HG02870 (cell line): ENCODE results near the gene SLC29A3.

Experiments
- ATAC-seq: cut with Tn5 transposase; IDR thresholded peaks from one replicate; pipeline ENCODE4 v1.9.1; 2021; ENCODE audit warnings: mild to moderate bottlenecking, moderate library complexity; ENCODE audit not compliant: unreplicated experiment

SLC29A3 gene

DNA sequence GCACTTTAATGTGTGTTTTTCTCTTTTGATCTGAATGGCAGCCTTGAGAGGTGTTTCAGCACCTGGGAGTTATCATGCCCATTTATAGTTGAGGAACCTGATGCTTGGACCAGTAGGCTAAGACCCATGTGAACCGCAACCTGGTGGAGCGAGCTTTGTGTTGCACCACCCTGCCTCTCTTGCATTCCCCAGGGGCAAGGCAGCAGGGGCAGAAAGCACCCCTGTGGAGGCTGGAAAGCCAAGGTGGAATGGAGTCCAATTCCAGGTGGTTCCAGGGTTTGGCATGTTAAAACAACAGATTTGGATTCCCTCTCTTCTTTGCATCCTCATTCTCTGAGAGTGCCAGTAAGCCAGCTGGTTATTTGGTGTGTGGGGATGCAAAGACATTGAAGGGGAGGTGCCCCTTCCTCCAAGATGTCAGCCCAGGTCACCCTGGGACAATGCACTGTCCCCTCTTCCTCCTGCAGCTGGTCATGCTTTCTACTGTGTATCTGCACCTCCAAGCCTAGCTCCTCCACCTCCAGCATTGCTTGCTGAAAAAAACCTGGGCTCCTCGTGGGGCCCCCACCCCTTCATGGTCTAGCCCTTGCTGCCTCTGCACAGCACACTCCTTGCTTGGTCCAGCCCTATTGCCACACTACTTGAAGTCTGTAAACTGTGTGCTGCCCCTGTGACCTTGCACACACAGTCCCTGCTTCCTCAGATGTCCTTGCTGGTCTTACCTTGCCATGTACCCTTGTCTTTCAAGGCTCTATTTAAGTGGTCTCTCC, 72.0 kb downstream of the SLC29A3 start:
- ATAC-seq, result no peak

DNA sequence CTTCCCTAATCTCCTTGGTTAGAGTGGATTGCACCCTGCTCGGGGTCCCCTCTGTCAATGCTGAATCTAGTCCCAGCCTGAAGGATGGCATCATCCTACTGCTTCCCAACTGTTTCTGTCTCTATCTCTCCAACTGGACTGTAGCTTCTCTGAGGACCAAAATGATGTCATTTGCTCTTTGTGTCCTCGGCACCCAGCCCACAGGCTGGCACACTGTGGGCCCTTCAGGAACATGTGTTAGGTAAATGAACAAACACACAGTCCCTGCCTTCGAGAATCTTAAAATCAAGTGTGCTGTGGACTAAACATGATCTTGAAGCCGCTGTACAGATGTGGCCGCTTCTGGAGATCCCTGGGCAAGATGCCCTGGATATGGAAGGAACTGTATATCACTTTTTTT, 72.6 kb downstream of the SLC29A3 start:
- ATAC-seq, result no peak

- no peak for ATAC-seq
These were observed 73.2 kb downstream of the SLC29A3 start for GRCh38 chr10:71392292-71392691.

DNA sequence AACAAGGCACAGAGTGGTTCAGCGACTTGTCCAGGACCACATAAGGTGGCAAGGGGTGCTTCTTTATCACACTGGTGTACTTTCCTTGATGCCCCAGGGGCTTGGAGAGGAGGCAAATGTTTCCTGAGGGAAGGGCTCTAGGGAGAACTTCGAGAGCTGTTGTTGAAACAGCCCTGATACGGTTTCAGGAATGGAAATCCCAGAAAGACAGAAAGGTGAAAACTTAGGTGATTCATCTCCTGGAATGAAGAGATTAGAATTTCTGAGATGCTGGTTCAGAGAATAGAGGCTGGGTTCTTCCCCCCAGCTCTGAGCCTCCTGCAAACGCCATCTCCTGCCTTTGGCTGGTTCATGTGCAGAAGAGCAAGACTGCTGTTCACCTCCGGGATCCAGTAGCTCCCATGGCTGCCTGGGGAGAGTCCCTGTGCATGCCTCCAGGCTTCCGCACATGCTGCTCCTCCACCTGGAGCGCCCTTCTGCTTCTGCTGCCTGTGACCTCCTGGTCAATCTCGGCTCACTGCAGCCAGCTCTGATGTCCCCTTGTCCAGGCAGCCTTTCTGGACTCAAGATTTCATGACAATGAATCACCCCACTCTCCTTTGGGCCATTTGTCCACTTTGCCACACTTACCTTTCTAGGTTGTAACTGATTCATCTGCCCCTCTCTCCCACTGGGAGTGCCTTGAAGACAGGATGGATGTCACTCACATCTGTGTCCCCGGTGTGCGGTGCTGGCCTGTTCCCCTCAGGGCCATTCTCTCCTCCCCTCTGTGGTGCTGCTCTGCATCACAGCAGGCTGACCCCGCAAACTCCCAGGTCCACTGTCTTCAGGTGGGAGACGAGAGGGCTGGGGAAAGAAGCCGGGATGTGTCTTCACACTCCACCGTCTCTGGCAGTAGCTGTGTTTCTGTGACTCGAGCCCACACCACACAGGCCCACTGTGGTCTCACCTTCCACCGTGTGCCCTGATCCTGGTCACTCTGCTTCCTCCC, 74.0 kb downstream of the SLC29A3 start:
- no peak for ATAC-seq

- ATAC-seq, result no peak
These were observed 74.9 kb downstream of the SLC29A3 start for GRCh38 chr10:71393841-71394475.

DNA sequence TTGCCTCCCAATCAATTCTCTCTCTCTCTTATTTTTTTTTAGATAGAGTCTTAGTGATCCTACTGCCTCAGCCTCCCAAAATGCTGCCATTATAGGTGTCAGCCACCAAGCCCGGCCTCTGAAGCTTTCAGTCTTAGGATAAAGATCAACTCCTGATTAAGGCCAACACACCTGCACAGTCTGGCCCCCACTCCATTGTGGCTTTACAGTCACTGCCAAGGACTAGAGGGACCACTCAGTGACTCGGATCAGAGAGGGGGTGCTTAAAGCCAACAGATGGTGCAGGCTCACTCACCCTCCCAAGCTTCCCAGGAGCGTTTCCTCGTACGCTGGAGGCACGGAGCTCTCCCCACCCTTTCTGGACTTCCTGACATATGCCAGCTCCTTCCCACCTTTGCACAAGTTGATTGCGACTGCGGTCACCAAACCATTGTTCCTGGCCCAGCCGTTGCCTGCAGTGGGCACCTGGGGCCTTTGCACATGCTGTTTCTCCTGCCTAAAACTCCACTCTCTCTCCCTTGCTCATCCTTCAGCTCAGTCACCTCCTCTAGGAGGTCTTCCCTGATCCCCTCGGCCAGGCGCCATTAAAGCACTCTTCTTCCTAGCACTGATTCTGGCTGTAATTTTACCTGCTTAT, 76.0 kb downstream of the SLC29A3 start:
- ATAC-seq, result no peak

DNA sequence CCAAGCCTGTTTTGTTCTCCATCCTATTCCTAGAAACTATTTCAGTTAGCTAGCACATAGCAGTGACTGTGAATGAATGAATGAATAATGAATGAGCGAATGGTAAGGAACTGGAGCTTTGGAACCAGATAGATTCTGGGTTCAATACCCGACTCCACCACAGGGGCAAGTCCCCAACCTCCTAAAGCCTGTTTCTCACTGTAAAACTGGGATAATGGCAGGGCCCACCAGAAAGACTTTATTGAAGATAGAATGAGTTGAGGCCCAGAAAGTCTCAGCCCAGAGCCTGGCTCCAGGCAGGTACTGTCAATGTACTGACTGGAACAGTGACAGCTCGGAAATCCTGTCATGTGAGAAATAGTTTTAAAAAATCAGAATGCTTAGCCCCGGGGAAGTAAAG, 76.6 kb downstream of the SLC29A3 start:
- no peak for ATAC-seq

GRCh38 chr10:71396084-71396710, 77.1 kb downstream of the SLC29A3 start:
- ATAC-seq, result no peak

- ATAC-seq, result no peak
These were observed 77.7 kb downstream of the SLC29A3 start, which contains the start of gene CDH23 for GRCh38 chr10:71396711-71397295. Gene CDH23, plus strand, starts transcription at chr10:71396920. Its CDS starts 42,912 bp downstream, at chr10:71439832.

GRCh38 chr10:71397296-71398212, 78.5 kb downstream of the SLC29A3 start:
- ATAC-seq, result no peak

GRCh38 chr10:71398976-71399375, 79.9 kb downstream of the SLC29A3 start:
- no peak for ATAC-seq

GRCh38 chr10:71399946-71400345, 80.9 kb downstream of the SLC29A3 start:
- no peak for ATAC-seq

- ATAC-seq, result no peak
These were observed 82.0 kb downstream of the SLC29A3 start for GRCh38 chr10:71401056-71401455.

- no peak for ATAC-seq
These were observed 82.9 kb downstream of the SLC29A3 start for GRCh38 chr10:71402005-71402404.

- no peak for ATAC-seq
These were observed 85.6 kb downstream of the SLC29A3 start for GRCh38 chr10:71404503-71405295.

DNA sequence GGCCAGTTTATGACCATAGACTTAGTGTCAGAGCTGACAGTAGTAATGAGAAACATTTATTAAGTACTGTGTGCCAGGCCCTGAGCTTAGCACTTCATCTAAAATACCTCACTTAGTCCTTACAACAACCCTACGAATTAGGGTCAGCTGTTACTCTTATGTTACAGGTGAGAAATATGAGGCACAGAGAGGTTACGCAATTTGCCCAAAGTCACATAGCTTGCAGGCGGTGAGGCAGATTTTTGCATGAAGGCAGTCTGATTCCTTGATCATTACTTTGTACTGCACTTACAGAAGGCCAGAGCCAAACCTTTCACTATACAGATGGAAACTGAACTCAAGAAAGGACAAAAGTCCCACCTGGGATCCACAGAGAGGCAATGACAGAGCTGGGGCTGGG, 87.8 kb downstream of the SLC29A3 start:
- ATAC-seq, result no peak

GRCh38 chr10:71408436-71409225, 89.6 kb downstream of the SLC29A3 start:
- no peak for ATAC-seq
